HG02870 (cell line): ENCODE measurements around the gene TLK2.

Experiments
- ATAC-seq: cut with Tn5 transposase; IDR thresholded peaks from one replicate; pipeline ENCODE4 v1.9.1; 2021; ENCODE audit warnings: mild to moderate bottlenecking, moderate library complexity; ENCODE audit not compliant: unreplicated experiment

The TLK2 gene

DNA sequence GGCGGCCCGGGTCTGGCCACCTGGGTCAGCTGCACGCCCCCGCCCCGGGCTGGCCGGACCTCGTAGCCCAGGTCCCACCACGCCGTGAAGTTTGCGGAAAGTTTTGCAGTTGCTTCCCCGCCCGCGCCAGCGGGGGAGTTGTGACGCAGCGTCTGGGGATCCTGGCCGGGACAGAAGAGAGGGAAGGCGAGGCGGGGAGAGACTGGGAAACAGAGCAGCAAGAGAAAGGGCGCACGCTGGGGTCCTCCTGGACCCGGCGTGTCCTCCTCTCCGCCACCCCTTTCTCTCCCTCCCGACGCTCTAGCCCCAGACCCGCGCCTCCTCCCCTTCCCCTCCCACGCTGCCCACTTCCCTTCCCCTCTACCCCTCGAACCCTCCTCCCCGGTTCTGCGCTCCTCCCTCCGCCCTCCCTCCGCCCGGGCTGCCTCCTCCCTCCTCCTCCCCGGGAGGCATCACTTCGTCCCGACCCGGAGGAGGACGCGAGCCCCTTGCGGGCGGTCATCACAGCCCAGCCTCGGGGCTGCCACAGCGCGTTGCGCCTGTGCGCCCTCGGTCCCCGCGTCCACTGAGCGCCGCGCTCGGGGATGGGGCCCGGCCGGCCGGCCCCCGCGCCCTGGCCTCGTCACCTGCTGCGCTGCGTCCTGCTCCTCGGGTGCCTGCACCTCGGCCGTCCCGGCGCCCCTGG is 148.7 kb downstream of the TLK2 start, which contains the start of gene MRC2:
Gene MRC2 (plus strand): TSS at position 452 of the 685 bp plus-strand sequence. CDS start 133 bp downstream, at position 585.
- ATAC-seq: peak; percentile 43

DNA sequence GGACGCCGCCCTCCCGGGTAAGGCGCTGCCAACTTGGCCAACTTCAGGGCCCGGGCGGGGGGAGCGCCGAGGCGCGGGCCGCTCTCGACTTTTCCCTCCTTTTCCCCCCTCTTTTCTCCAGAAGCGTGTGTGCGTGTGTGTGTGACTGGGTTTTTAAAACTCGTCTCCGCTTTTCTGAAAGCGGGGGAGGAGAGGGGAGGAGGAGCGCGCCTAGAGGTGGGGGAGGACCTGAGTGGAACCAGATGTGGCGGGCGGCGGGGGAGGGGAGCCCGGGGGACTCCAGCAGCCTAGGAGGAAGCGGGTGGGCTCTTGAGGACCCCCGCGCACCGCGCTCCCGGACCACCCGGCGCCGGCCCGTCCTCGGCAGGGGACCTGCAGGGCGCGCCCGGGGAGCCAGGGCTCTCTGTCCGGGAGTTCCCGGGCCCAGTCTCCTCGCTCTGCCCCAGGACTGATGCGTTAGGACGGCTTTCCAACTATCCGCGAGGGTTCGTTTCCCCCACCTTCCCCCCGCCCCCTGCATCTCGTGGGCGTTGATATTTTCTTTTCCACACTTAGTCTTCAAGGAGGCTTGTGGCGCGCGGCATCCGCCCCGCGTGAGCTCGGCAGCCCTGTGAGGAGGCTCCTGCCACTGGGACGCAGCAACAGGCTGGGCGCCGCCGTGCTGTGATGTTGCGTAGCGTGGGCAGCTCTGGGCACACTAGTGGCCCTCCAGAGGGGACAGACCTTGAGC is 149.4 kb downstream of the TLK2 start:
- ATAC-seq: peak; percentile 36

DNA sequence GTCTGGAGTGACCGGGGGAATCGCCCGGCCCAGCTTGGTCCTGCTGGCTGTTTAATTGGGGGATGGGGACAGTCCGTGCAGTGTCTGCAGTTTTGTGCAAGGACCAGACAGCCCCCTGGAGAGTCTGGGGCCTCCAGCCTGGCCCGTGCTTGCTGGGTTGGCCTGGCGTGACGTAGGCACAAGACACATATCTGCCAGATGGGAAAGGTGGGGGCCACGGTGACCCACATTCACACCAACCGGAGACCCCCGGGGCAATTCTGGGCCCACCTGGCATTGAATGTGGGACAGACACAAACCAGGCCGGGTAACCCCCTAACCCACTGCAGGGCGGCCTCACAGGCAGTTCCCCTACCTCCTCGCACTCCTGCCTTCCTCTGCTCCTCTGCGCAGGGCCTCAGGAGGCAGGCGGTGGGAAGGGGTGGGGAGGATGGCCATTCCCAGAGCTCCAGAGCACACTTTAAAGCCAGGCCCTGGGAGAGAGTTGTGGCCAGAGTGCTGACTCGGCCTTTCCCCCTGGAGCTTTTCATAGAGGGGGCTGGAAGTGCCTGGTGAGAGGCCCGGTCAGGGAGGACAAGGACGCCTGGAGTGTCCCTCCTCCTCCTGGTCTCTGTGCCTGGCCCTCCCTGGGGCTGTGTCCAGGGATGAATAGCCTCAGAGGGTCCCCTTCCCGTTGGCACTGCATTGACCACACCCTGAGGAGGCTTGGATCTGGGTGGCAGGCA is 150.4 kb downstream of the TLK2 start:
- ATAC-seq: no peak

DNA sequence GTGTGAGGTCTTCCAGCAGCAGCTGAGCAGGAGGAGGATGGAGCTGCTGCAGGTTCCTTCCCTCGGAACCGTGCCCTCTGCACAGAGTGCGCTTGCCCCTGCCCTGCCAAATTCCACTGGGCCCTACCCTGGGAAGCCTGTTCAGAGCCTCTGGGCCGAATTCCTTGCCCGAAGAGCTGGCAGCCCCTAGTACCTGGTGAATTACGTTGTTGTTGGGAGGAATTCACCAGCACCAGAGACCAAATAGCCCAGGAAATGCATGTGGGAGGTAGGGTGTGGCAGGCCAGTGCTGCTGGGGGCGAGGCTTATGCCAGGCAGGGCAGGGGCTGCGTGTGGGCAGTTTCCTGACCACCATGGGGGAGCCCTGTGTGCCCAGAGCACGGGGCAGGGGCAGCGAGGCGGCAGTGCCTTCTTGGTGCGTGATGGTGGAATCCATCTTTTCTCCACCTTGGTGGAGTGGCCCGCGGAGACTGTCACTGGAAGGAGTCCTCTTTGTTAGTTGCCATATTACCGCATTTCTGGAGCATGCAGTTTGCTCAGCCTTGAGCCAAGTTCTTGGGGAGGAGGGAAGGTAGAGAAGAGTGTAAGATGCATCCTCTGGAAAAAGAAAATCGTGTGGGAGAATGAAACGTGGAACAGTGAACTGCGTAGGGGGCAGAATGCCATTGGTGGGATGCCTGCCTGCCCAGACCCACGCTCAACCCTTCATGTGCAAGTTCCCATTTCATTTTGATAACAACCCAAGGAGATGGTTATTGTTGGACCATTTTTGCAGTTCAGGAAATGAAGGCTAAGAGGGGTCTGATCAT is 151.1 kb downstream of the TLK2 start:
- ATAC-seq: no peak

DNA sequence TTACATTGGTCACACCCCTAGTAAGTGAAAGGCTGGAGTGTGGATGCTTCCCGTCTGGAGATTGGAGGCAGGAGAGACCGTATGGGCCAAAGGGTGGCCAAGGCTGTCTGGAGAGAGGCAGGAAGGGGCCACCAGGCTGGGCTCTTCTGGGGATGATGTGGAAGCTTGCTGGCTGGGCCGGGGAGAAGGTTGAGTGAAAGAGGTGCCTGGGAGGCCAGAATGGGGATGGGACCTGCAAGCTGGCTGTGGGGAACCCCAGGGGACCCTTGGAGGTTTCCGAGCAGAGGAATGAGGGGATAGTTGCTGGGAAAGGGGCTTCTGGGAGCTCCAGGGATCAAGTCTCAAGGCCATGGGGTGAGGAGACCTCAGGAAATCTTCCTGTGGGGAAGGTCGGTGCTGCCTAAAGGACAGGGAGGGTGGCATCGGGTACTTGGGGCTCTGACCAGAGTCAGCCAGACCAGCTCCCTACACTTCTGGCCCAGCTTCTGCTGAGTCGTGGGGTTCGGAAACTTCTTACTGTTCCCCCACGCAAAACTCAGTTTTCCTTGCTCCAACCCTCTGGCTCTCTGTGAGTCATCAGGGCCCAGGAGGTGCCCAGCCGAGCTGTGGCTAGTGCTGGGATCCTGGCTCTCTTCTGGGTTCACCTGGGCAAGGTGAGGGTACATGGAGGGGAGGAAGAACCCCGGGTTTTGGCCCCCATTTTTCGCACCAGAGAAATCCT is 151.9 kb downstream of the TLK2 start:
- no peak for ATAC-seq

DNA sequence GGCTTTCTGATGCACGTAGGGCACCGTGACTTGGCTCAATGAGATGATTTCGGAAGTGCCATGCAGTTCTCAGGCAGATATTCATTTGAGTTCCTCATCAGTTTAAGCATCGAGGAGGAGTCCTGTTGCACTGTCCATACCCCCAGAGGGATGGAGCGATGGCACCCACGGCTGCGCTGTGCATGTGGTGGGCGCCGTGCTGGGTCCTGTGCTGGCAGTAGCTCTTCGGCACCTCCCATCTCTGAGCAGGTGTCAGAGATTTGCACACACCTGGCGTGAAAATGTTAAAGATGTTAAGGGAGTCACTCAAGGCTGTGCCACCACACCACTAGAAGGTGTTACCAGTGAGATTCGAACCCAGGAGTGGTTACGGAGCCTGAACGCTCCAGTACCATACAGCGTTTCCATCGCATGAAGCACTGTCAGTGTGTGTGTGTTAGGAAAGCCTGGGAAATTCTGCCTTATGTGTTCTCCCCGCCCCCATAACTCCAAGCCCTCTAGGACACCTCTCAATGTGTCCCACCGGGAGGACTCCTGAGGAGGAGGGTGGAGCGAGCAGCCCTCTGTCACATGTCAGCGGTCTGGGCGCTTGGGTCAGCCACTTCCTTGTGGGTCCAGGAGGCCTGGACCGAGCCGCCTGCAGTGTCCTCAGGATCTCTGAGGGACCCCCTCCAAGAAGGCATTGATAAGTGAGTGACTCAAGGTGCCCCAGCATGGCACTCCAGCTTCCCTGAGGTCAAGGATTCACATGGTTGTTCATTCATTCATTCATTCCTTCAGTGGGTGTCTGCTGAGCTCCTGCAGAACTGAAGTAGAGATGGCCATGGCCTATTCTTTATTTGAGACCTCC is 152.7 kb downstream of the TLK2 start:
- no peak for ATAC-seq

DNA sequence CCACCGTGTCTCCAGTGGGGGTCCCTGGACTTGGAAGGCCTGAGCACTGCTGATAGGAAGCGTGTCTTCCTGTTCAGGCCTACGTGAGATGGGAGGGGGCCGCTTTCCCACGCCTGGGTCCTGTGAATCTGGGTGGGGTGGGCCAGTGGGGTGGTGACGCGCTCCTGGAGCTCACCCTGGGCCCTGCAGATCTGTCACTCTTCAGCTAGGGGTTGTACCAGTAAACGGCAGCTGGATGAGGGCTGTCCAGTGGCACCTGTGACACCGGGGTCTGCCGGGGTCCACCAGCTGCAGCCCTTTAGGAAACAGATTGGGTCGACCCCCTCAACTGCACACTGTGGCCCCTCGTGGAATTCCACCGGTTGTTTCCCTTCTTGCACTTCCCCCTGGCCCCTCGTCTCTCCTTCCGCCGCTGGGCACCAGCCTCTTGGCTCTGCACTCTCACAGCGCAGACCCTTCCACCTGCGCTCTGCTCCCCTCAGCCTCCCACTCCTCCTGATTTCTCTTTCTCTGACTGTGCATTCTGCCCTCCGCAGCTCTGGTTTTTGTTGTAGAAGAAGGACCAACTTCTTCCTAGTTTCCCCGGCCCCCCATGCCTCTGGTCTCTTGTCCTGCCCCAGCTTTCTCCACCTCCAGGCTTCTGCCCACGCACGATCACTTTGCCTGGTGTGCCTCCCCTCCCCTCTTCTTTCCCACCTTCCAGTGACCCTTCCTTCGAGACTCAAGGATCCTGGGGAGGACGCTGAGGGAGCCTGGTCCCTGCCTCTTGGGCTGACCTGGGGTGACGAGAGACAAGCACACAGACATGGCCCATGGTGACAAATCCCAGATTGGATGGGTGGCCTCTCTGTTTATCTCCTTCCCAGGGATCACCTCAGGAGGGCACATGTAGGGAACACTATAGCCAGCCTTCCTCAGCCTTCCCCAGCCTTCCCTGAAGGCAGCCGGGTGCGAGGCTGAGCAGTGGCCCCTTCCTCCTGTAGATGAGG is 153.6 kb downstream of the TLK2 start:
- ATAC-seq: no peak

DNA sequence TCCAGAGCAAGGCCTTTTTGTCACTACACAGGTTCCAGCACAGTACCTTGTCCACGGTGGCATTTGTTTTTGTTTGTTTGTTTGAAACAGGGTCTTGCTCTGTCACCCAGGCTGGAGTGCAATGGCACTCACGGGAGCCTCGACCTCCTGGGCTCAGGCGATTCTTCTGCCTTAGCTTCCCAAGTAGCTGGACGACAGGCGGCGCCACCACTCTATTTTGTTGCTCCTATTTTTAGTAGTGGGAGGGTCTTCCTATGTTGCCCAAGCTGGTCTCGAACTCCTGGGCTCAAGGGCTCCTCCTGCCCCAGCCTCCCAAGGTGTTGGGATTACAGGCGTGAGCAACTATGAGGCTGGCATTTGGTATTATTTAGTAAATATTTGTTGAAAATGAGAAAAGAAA is 159.2 kb downstream of the TLK2 start:
- ATAC-seq: no peak

DNA sequence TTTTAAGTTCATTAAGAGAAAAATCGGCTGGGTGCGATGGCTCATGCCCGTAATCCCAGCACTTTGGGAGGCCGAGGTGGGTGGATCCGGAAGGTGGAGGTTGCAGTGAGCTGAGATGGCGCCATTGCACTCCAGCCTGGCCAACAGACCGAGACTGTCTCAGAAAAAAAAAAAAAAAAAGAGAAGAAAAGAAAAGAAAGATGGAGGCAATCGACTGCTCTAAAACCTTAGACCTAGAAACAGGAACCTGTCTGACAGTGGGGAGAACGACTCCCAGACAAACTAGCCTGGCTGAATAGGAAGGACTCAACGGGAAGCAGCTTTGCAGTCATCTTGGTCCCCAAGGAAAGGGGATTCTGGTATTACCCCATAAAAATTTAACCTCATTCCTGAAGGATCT is 162.5 kb downstream of the TLK2 start:
- no peak for ATAC-seq

DNA sequence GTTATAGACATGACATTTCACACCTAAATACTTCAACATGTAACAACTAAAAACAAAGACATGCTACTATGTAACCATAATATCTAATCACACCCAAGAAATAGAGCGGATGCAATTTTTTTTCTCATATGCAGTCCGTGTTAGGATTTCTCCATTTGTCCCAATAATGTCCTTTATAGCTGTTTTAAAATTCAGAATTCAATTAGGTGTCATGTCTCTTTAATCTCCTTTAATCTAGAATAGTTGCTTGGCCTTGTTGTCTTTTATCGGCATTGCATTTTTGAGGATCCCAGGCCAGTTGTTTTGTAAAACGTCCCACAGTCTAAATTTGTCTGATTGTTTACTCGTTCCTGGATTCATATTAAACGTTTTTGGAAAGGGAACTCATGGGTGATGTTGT is 163.3 kb downstream of the TLK2 start:
- ATAC-seq: no peak

DNA sequence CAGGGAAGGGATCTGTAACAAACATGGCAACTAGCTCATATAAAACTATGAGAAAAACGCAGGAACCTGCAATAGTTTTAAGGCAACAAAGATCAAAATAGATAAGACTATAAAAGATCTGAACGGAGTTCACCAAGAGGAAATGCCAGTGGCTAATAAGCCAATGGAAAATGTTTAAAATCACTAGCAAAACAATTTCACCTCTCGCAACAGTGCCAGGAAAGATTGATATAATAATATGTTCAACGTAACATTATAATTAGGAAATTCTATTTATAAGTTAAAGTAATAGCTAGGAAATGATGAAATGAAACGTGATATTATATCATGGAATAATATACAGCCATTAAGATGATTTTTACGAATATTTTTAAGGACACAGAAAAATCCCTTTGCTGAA is 164.9 kb downstream of the TLK2 start:
- ATAC-seq: no peak

DNA sequence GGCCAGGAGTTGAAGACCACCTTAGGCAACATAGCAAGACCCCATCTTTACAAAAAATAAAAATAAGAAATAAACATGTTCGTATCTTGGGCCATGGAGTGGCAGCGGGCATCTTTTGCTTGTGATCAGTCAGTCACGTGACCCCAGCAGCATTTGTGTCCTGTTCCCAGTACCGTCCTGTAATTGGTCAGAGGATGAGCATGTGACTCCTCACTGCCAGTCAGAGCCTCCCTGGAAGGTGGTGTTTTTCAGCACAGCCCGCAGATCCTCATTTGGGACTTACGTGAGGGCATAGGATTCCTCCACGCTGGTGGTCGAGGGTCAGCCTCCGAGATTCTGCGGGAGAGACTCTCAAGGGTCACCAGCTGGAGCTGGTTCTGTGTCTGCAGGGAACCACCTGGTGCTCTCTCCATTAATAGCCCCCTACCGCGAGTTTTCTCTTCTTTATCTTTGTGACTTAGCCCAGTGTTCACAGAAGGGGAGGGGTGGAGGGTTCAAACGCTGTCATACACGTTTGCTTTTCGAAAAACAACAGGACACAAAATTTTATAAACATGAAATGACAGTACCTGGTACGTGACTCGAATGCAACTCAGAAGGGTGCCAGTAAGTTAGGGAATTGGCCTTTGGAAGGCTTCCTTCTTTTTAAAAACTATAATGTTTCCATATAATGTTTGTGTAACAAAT is 166.0 kb downstream of the TLK2 start:
- no peak for ATAC-seq

DNA sequence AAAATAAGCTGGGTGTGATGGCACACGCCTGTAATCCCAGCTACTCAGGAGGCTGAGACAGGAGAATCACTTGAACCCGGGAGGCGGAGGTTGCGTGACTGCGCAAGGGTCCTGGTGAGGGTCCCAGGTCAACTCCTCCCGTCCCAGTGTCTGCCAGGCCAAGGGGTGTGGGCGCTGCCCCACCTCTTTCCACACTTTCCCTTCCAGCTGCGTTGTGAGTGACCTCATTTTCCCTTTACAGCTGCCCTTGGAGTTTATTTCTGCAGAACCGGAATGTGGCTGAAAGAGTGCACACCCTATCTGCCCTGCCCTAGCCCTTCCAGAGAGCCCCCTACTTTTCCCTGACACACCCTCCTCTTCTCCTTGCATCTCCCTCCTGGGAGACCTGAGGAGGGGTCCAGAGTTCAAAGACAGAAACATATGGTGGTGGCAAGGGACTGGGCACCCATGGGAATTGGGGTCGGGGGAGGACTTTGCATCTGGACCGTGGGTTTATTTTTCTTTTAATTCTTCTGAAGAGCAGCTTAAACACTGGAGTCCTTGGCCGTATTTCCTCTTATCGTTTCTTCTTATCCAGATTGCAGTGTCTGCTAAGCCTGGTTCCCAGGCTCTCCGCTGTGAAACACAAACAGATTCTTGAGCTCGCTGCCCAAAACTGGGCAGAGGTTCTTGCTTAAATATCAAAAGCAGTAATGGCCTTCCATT is 169.8 kb downstream of the TLK2 start:
- no peak for ATAC-seq

DNA sequence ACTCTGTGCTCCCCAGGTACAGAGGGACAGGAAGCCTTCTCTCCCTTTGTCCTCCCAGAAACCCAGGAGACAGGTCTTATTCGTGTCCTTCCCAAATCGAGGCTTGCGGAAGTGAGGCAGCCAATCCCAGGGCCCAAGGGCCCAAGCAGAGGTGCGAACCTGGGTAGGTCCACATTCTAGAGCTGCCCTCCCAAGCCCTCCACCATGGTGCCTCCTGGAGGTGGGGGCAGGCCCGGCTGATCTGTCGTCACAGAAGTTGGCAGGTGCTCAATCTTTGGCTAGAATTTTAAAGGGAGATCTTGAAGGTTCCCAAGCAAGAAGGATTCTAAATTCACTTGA is 170.3 kb downstream of the TLK2 start:
- ATAC-seq: no peak

DNA sequence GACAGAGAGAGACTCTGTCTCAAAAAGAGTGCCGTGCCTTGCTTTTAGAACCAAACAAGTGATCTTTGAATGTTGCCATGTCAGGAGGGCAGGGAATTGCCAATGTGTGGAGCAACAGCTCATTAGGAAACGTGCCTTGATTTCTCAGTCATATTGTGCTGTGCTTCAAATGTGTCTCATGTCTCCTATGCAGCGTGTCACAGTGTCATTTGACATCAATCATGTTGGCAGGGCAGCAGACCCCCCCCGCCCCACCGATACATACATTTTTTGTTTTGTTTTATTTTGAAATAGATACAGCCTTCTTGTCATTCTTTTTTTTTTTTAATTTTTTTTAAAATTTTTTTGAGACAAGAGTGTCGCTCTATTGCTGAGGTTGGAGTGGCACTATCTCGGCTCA is 170.9 kb downstream of the TLK2 start:
- ATAC-seq: no peak

DNA sequence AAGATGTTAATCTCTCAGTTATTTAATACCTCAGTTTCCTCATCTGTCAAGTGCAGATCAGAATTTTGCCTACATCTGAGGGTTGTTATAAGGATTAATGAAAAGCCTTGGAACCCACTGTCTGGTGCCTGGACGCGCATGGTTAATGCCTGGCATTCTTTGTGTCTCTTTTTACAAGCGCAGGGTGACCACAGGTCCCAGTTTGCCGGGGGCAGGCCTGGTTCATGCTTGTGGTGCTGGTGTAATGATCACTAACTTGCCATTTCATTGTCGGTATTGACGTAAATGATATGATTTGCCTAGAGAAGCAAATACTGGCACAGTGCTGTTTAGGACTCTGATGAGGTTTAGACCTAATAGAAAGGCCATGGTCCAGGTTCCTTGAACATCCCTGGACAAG is 172.0 kb downstream of the TLK2 start:
- ATAC-seq: no peak
